ENCODE measurements around the gene KIF1C.

KIF1C gene

GRCh38 chr17:4969047-4969550, 28.7 kb upstream of the KIF1C start:
- H3K4me1 ChIP-seq (ENCODE audit: insufficient read depth, poor library complexity, severe bottlenecking), result peaks cover 12% of the 10 kb centered on the region
- no peak for TF ChIP-seq CTCF (IDR thresholded peaks at IDR 0.05; ENCODE audit: poor library complexity, severe bottlenecking)
- DNase-seq (ENCODE audit: low spot score) (no peak), ATAC-seq (ENCODE audit: low read depth) (peak; percentile 31)
- H3K27me3 ChIP-seq (ENCODE audit: insufficient read depth, poor library complexity, severe bottlenecking), result no peaks in the 10 kb centered on the region
- peak overlapping the region; percentile 59 for H3K4me3 ChIP-seq (ENCODE audit: severe bottlenecking)
- H3K27ac ChIP-seq (ENCODE audit: poor library complexity, severe bottlenecking), result peak overlapping the region; percentile 90
- peaks cover 32% of the 10 kb centered on the region for H3K36me3 ChIP-seq (ENCODE audit: low read depth)
- H3K9me3 ChIP-seq (ENCODE audit: severe bottlenecking), result no peaks in the 10 kb centered on the region

DNA sequence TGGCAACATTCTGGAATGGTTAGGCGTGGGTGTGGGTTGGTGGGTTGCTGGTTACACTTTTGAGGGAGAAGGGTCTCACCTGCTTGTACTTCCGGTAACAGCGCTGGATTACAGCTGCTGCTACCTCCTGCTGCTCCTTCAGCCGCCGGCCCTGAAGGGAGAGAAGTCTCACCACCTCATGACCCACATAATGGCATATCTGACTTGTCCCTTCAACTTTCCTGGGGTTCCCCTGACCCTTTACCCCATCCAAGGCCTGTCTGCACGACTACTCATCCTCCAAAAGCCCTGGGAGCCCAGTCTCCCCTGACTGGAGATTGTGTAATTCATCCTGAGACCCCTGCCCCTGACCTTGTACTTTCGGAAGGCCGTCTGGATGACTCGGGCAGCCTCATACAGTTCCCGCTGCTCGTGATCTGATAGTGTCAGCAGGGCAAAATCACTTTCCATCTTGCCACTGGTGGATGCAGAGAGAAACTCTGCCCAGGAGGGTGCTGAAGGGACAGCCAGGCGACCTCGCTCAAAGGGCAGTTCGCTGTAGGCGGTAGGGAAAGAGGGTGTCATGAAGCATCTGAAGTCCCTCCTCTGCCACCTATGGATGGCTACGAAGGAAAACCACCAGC, 28.1 kb upstream of the KIF1C start:
- DNase-seq (ENCODE audit: low spot score), result no peak
- H3K27ac ChIP-seq (ENCODE audit: poor library complexity, severe bottlenecking), result peak overlapping the region; percentile 90
- ATAC-seq (ENCODE audit: low read depth), result no peak
- H3K4me1 ChIP-seq (ENCODE audit: insufficient read depth, poor library complexity, severe bottlenecking), result peaks cover 12% of the 10 kb centered on the region
- TF ChIP-seq CTCF (IDR thresholded peaks at IDR 0.05; ENCODE audit: poor library complexity, severe bottlenecking), result no peak
- H3K9me3 ChIP-seq (ENCODE audit: severe bottlenecking), result no peaks in the 10 kb centered on the region
- peaks cover 35% of the 10 kb centered on the region for H3K36me3 ChIP-seq (ENCODE audit: low read depth)
- H3K4me3 ChIP-seq (ENCODE audit: severe bottlenecking), result peak overlapping the region; percentile 59
- no peaks in the 10 kb centered on the region for H3K27me3 ChIP-seq (ENCODE audit: insufficient read depth, poor library complexity, severe bottlenecking)

DNA sequence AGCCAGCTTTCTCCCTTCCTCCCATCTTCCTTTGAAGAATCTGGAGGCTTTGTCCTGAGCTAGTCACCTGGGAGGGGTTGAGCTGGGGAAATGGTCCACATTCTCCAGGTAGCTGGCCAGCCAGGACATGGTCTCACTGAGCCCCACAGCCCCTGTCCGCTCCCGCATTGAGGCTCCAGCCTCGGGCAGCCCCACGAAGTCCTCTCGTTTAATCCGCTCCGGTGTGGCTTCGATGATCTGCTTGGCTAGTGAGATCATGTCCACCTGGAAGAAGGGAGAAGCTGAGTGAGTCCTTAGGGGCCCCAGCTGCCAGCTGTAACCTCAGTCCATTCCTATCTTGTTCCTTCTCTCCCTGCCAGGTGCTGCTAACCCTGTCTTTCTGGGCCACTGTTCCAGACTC, 27.5 kb upstream of the KIF1C start:
- H3K27ac ChIP-seq (ENCODE audit: poor library complexity, severe bottlenecking), result peak overlapping the region; percentile 90
- H3K4me1 ChIP-seq (ENCODE audit: insufficient read depth, poor library complexity, severe bottlenecking), result peaks cover 12% of the 10 kb centered on the region
- peaks cover 41% of the 10 kb centered on the region for H3K36me3 ChIP-seq (ENCODE audit: low read depth)
- no peak overlapping the region for H3K4me3 ChIP-seq (ENCODE audit: severe bottlenecking)
- H3K27me3 ChIP-seq (ENCODE audit: insufficient read depth, poor library complexity, severe bottlenecking), result no peaks in the 10 kb centered on the region
- no peak for TF ChIP-seq CTCF (IDR thresholded peaks at IDR 0.05; ENCODE audit: poor library complexity, severe bottlenecking)
- no peak for ATAC-seq (ENCODE audit: low read depth)
- H3K9me3 ChIP-seq (ENCODE audit: severe bottlenecking), result no peaks in the 10 kb centered on the region
- no peak for DNase-seq (ENCODE audit: low spot score)

DNA sequence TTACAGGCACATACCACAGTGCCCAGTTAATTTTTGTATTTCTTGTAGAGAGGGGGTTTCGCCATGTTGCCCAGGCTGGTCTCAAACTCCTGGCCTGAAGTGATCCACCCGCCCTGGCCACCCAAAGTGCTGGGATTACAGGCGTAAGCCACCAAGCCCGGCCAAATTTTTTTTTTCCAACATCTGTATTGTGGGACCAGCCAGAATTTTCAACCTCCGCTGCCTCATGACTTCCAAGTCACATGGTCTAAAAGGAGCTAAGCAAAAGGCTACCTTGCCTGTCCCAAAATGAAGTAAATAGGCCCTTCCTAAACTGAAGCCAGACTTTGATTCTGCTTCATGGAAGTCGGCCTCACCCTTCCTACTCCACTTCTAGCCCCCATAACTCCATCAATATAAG, 25.9 kb upstream of the KIF1C start:
- Histone ChIP-seq H3K27ac (ENCODE audit: poor library complexity, severe bottlenecking) (no peak overlapping the region), H3K27me3 (ENCODE audit: insufficient read depth, poor library complexity, severe bottlenecking) (no peaks in the 10 kb centered on the region), H3K9me3 (ENCODE audit: severe bottlenecking) (no peaks in the 10 kb centered on the region), H3K36me3 (ENCODE audit: low read depth) (peaks cover 37% of the 10 kb centered on the region), H3K4me3 (ENCODE audit: severe bottlenecking) (no peak overlapping the region), H3K4me1 (ENCODE audit: insufficient read depth, poor library complexity, severe bottlenecking) (peaks cover 5% of the 10 kb centered on the region)
- no peak for TF ChIP-seq CTCF (IDR thresholded peaks at IDR 0.05; ENCODE audit: poor library complexity, severe bottlenecking)
- no peak for ATAC-seq (ENCODE audit: low read depth)
- no peak for DNase-seq (ENCODE audit: low spot score)

DNA sequence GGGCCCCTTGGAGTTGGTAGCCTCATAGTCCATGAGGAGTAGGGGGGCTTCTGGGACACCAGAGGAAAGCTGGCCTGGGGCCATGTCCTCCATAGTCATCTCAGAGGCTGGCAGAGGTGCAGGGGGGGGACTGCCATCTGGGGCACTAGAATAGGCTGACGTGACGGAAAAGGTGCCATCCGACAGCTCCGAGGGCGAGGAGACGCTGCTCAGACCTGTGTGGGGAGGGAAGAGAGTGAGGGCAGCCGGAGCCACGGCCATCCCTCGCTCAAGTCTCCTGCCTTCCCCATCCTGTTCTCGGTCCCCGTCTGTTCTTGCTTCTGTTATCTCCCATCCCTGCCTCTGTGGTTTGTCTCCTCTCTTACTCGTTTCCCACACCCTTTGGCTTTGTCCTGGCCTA, 25.4 kb upstream of the KIF1C start:
- Histone ChIP-seq H3K27me3 (ENCODE audit: insufficient read depth, poor library complexity, severe bottlenecking) (no peaks in the 10 kb centered on the region), H3K4me3 (ENCODE audit: severe bottlenecking) (no peak overlapping the region), H3K9me3 (ENCODE audit: severe bottlenecking) (no peaks in the 10 kb centered on the region), H3K4me1 (ENCODE audit: insufficient read depth, poor library complexity, severe bottlenecking) (peaks cover 5% of the 10 kb centered on the region), H3K27ac (ENCODE audit: poor library complexity, severe bottlenecking) (no peak overlapping the region), H3K36me3 (ENCODE audit: low read depth) (peaks cover 41% of the 10 kb centered on the region)
- no peak for DNase-seq (ENCODE audit: low spot score)
- TF ChIP-seq CTCF (IDR thresholded peaks at IDR 0.05; ENCODE audit: poor library complexity, severe bottlenecking), result no peak
- no peak for ATAC-seq (ENCODE audit: low read depth)

All from RWPE2 (cell line).